NCI-H446 treated with DMSO at 0.1 percent for 48 hours (cell line): ENCODE measurements around the gene ENDOG.
"Not testable (repeated sequence)": the region's sequence is repeated elsewhere in the genome, so short reads cannot be mapped to it uniquely, and the experiment has no call there.

Experiments used
- DNase-seq: peaks from one replicate; lab custom pipeline; 2025; lab: John Stamatoyannopoulos, UW

Gene ENDOG

GRCh38 chr9:128818099-128818838 lies at the start of gene ENDOG:
ENDOG (plus strand) TSS chr9:128818500; CDS start chr9:128818685, 185 bp downstream.
- DNase-seq = peak; percentile 78

DNA sequence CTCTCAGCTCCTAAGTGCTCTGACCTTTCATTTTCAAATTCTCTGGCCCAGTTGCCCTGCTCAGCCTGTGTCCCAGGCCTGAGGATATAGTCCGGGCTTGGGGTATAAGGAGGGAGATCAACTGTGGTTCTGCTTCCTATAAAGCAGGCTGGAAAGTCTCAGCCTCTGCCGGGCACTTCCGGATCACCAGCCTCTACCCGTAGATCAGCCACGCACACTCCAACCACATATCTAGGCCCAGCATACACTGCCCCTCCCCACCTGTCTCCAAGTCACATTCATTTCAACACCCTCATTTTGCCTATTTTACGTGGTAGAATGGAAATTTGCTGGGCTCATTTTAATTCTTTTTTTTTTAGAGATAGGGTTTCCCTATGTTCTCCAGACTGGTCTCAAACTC lies 49.7 kb upstream of the ENDOG start:
- DNase-seq = no peak

DNA sequence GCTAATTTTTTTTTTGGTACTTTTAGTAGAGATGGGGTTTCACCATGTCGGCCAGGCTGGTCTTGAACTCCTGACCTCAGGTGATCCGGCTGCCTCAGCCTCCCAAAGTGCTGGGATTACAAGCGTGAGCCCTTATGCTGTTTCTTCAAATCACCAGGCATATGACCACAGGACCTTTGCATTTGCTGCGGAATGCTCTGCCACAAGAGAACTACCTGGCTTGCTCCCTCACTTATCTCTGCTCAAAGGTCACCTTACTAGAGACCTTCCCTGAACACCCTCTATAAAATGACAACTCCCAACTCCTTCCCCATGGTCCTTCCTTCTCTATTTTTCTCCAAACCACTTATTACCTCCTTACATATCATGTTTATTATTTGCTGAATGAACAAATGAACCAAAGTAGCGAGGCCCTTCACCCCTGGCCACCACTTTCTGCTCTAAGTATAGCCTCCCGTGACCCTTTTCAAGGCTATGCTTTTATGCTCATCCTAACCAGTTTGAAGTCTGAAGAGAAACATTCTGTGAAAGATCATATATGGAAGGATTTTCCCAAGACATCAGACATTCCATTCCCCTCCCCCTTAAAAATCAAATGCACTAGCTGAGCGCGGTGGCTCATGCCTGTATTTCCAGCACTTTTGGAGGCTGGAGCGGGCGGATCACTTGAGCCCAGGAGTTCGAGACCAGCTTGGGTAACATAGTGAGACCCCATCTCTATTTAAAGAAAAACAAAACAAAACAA lies 47.8 kb upstream of the ENDOG start:
- no peak for DNase-seq

GRCh38 chr9:128771094-128771721 lies 47.1 kb upstream of the ENDOG start:
- no peak for DNase-seq

DNA sequence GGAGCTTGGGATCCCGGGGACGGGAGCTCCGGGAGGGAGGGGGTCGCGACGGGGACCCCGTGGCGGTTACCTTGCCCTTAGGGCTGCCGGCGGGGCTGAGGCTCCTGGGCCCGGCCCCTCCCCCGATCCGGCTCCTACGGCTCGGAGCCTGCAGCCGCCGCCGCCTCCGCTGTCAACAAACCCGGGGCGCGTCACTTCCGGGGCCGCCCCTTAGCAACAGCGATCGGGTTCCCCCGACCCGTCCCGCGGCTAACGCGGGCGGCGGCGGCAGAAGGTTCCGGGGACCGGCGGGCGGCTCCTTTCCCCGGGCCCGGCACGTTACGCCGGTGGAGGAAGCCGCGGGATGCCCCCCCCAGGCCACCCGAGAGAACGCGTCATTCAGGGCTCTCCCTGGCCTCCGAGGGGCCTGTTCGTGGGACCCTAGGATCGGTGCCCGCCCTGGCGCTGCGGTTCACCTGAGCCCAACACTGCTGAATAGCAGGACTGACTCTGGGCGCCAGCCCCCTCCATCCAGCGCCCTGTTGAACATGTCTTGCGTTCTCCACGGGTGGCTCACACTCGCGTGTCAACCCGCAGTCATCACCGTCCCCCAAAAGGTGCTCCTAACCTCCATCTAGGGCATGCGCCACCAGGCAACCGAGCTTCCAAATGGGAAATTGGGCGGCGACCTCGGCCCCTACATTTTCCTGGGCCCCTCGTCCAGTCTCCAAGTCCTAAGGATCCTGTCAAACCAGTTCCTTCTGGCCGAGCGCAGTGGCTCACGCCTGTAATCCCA lies 46.4 kb upstream of the ENDOG start, which contains the start of gene ZER1:
Gene ZER1 (minus strand): TSS at position 183 of the 775 bp plus-strand sequence. CDS start 16,362 bp downstream, outside the sequence.
- peak; percentile 40 for DNase-seq

DNA sequence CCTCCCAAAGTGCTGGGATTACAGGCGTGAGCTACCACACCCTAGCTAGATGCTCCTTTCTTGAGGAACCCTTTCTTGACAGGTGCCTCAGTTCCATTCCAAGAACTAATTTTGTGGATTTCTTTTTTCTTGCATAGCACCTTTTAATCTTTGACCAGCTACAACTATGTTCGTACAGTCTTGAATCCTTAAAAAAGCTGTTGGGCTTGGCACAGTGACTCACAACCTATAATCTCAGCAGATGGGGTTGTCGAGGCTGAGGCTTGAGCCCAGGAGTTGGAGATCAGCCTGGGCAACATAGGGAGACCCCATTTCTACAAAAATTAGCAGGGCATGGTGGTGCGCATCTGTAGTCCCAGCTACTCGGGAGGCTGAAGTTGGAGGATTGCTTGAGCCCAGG lies 45.3 kb upstream of the ENDOG start:
- DNase-seq = no peak

GRCh38 chr9:128774804-128775203 lies 43.5 kb upstream of the ENDOG start:
- DNase-seq = no peak

DNA sequence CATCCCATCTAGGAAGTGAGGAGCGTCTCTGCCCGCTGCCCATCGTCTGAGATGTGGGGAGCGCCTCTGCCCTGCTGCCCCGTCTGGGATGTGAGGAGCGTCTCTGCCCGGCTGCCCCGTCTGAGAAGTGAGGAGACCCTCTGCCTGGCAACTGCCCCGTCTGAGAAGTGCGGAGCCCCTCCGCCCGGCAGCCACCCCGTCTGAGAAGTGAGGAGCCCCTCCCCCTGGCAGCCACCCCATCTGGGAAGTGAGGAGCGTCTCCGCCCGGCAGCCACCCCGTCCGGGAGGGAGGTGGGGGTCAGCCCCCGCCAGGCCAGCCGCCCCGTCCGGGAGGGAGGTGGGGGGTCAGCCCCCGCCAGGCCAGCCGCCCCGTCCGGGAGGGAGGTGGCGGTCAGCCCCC lies 38.2 kb upstream of the ENDOG start:
- DNase-seq = not testable (repeated sequence)

GRCh38 chr9:128781187-128782070 lies 36.9 kb upstream of the ENDOG start:
- DNase-seq = no peak

DNA sequence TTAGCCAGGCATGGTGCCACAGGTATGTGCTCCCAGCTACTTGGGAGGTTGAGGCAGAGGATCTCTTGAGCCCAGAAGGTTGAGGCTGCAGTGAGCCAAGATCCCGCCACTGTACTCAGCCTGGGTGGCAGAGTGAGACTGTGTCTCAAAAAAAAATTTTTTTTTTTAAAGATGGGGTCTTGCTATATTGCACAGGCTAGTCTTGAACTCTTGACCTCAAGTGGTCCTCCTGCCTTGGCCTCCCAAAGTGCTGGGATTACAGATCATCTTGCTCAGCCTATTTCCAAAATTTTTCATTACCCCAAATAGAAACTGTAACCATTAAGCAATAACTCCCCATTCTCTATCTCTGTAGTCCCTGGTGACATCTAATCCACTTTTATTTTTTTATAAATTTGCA lies 35.6 kb upstream of the ENDOG start:
- no peak for DNase-seq

DNA sequence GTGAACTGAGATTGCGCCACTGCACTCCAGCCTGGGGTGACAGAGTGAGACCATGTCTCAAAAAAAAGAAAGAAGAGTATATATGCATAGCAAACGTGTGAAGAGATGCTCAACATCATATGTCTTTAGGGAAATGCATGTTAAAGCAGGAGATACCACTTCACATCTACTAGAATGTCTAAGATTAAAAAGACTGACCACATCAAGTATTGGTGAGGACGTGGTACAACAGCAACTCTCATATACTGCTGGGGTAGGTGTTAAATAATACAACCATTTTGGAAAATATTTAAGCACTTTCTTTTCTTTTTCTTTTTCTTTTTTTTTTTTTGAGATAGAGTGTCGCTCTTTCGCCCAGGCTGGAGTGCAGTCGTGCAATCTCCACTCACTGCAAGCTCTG lies 32.9 kb upstream of the ENDOG start:
- no peak for DNase-seq

- peak; percentile 56 for DNase-seq
These were observed 31.4 kb upstream of the ENDOG start, which contains the start of gene TBC1D13 for GRCh38 chr9:128786681-128787601. TBC1D13 (plus strand) TSS chr9:128787253; CDS start chr9:128787354, 101 bp downstream.

- no peak for DNase-seq
These were observed 30.6 kb upstream of the ENDOG start for GRCh38 chr9:128787659-128788058.

DNA sequence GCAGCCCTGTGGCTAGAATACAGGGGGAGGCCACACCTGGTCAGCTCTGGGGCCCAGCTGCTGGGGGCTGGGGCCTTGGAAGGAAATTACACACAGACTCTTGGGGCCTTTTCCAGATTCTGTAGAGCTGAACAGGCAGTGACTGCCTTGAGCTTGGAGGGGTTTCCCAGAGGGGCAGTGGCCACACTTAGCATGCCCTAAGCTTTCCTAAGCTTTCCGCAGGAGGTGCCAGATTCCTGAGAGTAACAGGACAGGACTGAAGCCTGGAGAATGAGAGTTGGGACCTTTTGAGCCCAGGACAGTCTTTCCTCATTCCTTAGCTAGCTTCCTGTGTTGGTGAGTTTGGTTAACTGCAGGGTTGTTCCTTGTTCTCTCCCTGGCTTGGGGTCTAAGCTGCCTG lies 29.9 kb upstream of the ENDOG start:
- no peak for DNase-seq

DNA sequence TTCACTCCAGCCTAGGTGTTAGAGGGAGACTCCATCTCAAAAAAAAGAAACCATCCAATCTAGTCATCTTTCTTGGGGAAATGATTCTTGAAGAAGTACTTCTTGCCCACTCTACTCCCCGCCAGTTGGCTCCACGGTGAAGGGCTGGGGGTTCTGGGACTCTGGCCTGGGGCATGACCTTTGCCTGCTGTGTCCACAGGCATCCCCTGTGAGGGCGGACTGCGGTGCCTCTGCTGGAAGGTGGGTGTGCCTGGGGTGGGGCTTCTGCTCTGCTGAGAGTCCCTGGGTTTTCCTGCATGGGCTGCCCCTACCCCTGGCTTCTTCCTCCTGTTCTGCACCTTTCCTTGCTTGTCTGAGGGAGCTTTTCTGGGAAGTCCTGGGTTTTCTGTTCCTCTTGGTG lies 27.8 kb upstream of the ENDOG start:
- no peak for DNase-seq

DNA sequence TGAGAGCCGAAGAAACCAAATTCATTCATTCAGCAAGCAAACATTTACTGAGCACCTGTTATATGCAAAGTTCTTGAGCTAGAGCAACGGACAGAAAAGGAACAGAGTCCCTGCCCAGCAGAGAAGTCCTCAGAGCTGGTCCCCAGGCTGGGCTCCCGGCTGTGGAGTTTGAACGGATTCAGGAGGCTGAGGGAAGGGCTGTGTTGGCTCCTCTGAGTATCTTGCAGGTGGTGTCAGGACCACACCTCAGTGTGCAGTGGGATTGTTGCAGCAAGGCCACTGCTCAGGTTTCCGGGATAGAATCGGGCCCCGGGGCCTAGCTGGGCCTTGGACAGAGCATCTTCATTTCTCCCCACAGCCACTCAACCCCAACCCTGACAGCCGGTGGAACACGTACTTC lies 26.2 kb upstream of the ENDOG start:
- DNase-seq = no peak

- no peak for DNase-seq
These were observed 25.2 kb upstream of the ENDOG start for GRCh38 chr9:128792978-128793686.

DNA sequence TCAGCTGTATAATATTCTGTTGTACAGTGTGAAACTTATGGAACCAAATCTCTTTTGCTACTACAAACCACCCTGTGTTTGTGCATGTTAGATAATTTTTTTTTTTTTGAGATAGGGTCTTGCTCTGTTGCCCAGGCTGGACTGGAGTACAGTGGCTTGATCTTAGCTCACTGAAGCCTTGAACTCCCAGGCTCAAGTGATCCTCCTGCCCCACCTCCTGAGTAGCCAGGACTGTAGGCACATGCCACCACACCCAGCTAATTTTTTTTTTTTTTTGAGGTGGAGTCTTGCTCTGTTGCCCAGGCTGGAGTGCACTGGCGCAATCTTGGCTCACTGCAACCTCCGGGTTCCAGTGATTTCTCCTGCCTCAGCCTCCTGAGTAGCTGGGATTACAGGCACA lies 23.3 kb upstream of the ENDOG start:
- not testable (repeated sequence) for DNase-seq

DNA sequence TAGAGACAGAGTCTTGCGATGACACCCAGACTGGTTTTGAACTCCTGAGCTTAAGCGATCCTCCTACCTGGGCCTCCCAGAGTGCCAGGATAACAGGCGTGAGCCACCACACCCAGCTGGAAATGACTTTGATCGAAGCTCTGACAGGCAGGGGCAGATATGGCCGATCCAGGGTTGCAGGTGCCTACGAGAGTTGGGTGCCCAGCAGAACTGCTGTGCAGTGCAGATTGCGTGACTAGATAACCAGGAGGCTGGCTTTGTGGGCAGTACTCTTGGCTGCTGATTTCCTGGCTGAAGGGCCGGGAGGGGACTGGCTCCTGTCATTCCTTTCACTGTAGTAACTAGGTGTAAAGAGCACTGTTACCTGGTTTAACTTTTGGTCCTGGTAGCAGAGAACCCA lies 19.4 kb upstream of the ENDOG start:
- DNase-seq = no peak
